K562 (cell line): ENCODE measurements around the gene LSR. TPM values are rescaled to one million over a fixed set of nuclear protein-coding genes. Genes with fewer than 3 reads are reported as not detected.

ENCODE experiments used
- GATA2 ChIP-seq: sonication (generic); formaldehyde crosslinking; IDR thresholded peaks from 2 replicates; pipeline ENCODE4 v1.4.0; 2020; ENCODE audit warnings: mild to moderate bottlenecking, missing genetic modification reagents
- L3MBTL2 ChIP-seq: fragments of 450-650 bp; IDR thresholded peaks from 2 replicates; pipeline ENCODE4 v1.6.1; 2016; ENCODE audit warnings: mild to moderate bottlenecking, moderate library complexity
- PBX2 ChIP-seq, 2 experiments: IDR thresholded peaks in 1 of 2; conservative IDR thresholded peaks in 1 of 2; 2 replicates each; pipeline ENCODE4 v1.6.1; 2016; ENCODE audit warnings: low read depth in 2 of 2, mild to moderate bottlenecking in 1 of 2, missing compliant biosample characterization in 1 of 2, missing genetic modification characterization in 1 of 2, moderate library complexity in 1 of 2
- PKNOX1 ChIP-seq: fragments of 450-650 bp; IDR thresholded peaks from 2 replicates; pipeline ENCODE4 v1.6.1; 2016
- SLC30A9 ChIP-seq: fragments of 250-450 bp; sonication (Bioruptor Pico); IDR thresholded peaks from 2 replicates; pipeline ENCODE4 v1.8.0; 2022; ENCODE audit warnings: mild to moderate bottlenecking, moderate library complexity
- polyA plus RNA-seq, 8 experiments: library from polyadenylated mRNA; depleted of rRNA in 4 of 8; stranded (reverse) in 5 of 8; unstranded in 3 of 8; fragments of >200 nt; fragmentation: Nextera tagmentation in 2 of 8; fragmentation: Illumina TruSeq in 1 of 8; extraction: Ambion mirVana in 2 of 8; extraction: Trizol in 1 of 8; gene quantifications; 2 replicates each; pipeline versions ENCODE4 v1.2.1 to v1.2.3, GENCODE V29; 2011 to 2014; ENCODE audit warnings: inconsistent platforms in 1 of 8, missing spikeins in 1 of 8
- total RNA-seq, 7 experiments: library from RNA; depleted of rRNA in 6 of 7; stranded (reverse); fragments of >200 nt in 6 of 7; fragmentation: Illumina TruSeq in 2 of 7; extraction: Trizol in 2 of 7; gene quantifications; 2 replicates each; pipeline versions ENCODE4 v1.2.1 to v1.2.3, GENCODE V29; 2011 to 2021; ENCODE audit warnings: low replicate concordance in 1 of 7

LSR gene
- total and polyA plus RNA-seq, 9 of the 15 experiments (the other 6 are each of a cell fraction or from before 2014, with no cell fraction given): 0.44 to 87.9 (median 28.0) TPM

DNA sequence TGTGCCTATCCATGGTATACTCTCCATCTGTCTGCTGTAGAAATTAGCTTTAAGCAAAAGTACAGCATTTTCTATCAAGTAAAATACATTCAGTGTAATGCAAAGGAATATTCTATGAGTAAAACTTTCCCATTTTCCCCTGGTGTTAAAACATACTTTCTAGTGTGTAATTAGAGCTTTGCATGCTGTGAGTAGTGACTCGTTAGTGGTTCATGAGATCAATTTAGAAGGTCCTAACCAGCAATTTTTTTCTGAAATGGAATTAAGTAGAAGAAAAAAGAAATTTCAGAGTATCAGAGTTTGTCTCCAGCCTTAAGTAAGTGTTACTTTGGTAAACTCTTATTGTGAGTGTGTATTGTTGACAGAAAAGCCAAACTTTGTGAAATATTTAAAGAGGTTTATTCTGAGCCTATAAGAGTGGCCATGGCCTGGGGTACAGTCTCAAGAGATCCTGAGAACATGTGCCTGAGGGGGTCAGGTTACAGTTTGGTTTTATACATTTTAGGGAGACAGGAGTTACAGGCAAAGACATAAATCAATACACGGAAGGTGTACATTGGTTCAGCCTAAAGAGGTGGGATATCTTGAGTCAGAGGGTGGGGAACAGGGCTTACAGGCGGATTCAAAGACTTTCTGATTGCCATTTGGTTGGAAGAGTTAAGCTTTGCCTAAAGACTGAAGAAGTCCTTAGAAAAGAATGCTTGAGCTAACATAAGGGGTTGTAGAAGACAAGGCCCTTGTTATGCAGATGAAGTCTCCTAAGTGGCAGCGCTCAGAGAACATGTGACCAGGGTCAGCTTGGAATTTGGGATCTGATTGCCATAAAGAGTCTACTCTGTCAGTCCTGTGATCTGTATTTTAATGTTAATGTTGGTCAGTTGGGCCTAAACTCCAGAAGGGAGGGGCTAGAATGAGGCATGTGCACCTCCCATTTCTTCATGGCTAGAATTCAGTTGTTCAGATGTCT lies 45.8 kb upstream of the LSR start (continued):
- TF ChIP-seq PBX2 (CRISPR knock-in tag; IDR thresholded peaks at IDR 0.05; ENCODE audit: low read depth): no peak
- peak; percentile 82 for TF ChIP-seq PBX2 (tag; conservative IDR thresholded peaks at IDR 0.05; ENCODE audit: low read depth)
- TF ChIP-seq GATA2 (CRISPR knock-in tag): no peak
- 0 out of 2 replicates have a peak, but pooled peaks have one; percentile 40 for TF ChIP-seq L3MBTL2
- peak; percentile 91 for TF ChIP-seq PKNOX1
- no peak for TF ChIP-seq SLC30A9 (CRISPR knock-in tag)
- TF ChIP-seq, all 486 proteins: peak for 6
